AG09319 (cell line): ENCODE results near the gene PRELID3B.
A peak's percentile ranks its signal among the peaks of the same experiment; 100 is the strongest.
"Not testable (repeated sequence)": the region's sequence is repeated elsewhere in the genome, so short reads cannot be mapped to it uniquely, and the experiment has no call there.

Experiments used
- DNase-seq: peaks from one replicate; pipeline ENCODE4 v3.0.0-alpha.2; 2010; ENCODE audit warnings: low read depth; ENCODE audit errors: extremely low read depth
- CTCF ChIP-seq: IDR thresholded peaks from 2 replicates; pipeline ENCODE4 v1.5.1; 2011; ENCODE audit warnings: low read depth, mild to moderate bottlenecking, inconsistent platforms, low read length, moderate library complexity

PRELID3B gene

GRCh38 chr20:59014680-59015389 lies 27.8 kb downstream of the PRELID3B start:
- DNase-seq, result no peak
- TF ChIP-seq CTCF, result no peak

GRCh38 chr20:59013959-59014608 lies 28.5 kb downstream of the PRELID3B start:
- no peak for TF ChIP-seq CTCF
- DNase-seq, result no peak

DNA sequence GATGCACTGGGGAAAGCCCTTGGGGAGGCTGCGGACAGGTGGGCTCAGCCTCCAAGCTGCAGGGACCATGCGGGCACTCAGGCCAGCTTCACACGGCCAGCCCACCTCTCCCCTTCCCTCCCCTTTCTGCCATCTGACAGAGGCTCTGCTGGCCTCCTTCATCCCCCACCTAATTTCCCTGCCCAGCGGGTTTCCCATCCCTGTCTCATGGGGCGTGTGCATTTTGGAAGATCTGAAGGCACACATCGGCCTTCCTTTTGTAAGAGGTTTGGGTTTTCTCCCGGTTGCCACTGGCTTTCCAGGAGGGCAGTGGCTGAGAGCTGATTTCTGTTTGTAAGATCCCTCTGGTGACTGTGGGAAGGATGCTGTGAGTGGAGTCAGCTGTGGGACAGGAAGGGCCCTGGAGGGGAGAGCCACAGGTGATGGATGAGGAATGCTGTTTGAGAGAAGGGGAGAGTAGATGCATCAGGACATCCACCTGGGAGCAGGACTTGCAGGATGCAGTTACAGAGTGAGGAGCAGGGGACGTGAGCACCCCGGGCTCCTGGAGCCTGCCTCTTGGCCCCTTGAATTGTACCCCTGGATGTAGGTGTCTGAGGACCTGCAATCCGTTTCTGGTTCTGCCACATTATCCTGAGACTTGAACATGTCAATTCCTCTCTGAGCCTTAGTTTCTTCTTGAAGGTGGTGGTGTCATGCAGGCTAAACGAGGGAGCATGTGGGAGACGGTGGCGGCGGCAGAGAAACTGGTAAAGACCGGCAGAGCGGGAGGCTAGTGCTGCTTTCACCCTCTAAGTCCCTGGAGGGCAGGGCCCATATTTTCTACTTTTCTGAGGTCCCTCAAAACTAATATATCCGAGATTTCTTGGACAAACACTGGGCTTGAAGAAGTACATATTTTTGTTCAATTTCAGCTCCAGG lies 29.3 kb downstream of the PRELID3B start:
- TF ChIP-seq CTCF, result no peak
- no peak for DNase-seq

DNA sequence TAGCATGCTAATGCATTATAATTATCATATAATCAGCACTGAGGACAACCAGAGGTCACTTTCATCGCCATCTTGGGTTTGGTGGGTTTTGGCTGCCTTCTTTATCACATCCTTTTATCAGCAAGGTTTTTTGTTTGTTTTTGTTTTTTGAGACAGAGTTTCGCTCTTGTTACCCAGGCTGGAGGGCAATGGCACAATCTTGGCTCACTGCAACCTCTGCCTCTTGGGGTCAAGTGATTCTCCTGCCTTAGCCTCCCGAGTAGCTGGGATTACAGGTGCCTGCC lies 30.8 kb downstream of the PRELID3B start:
- not testable (repeated sequence) for DNase-seq

- no peak for TF ChIP-seq CTCF
- peak; percentile 73 for DNase-seq
Observed at GRCh38 chr20:59010995-59011873, 31.4 kb downstream of the PRELID3B start.

- DNase-seq, result no peak
- TF ChIP-seq CTCF, result no peak
Observed at GRCh38 chr20:59010321-59010994, 32.1 kb downstream of the PRELID3B start.
